ENCODE results near the gene UTP25.

DNA sequence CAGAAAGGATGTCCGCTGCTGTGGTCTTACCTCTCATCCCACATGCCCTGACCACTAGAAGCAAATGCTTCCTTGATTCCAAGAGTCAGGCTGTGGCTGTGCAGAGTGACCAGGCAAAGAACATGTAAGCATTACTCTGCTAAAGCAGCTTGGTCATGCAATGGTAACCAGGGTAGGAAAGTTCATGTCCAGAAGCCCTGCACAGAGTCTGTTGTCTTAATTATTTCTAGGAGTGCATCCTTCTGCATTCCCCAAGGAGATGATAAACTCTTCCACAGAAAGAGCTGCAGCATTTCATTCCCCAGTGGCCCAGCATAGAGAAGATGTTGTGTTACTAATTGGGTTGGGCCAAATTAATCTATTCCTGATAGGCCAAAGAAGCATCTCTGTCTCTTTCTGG, 10.1 kb upstream of the UTP25 start:
- TF ChIP-seq, protein P1, sequence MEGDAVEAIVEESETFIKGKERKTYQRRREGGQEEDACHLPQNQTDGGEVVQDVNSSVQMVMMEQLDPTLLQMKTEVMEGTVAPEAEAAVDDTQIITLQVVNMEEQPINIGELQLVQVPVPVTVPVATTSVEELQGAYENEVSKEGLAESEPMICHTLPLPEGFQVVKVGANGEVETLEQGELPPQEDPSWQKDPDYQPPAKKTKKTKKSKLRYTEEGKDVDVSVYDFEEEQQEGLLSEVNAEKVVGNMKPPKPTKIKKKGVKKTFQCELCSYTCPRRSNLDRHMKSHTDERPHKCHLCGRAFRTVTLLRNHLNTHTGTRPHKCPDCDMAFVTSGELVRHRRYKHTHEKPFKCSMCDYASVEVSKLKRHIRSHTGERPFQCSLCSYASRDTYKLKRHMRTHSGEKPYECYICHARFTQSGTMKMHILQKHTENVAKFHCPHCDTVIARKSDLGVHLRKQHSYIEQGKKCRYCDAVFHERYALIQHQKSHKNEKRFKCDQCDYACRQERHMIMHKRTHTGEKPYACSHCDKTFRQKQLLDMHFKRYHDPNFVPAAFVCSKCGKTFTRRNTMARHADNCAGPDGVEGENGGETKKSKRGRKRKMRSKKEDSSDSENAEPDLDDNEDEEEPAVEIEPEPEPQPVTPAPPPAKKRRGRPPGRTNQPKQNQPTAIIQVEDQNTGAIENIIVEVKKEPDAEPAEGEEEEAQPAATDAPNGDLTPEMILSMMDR (IDR thresholded peaks at IDR 0.05; ENCODE audit: low read depth, low read length, poor library complexity, severe bottlenecking), result no peak
- TF ChIP-seq EZH2phosphoT487 (IDR thresholded peaks at IDR 0.05; ENCODE audit: borderline replicate concordance, low read length), result no peak
